Mesenteric fat pad (tissue), 1 donor: ENCODE measurements around the gene AURKA. TPM values are rescaled to one million over a fixed set of nuclear protein-coding genes. Genes with fewer than 3 reads are reported as not detected.

ENCODE experiments used
- DNase-seq: peaks from one replicate; pipeline ENCODE4 v3.0.0-alpha.2; 2020; ENCODE audit warnings: low spot score
- long read RNA-seq: library from polyadenylated mRNA; unstranded; transcript quantifications from one replicate; pipeline ENCODE4 v2.0.0, GENCODE V29; 2020
- total RNA-seq: library from RNA; stranded (reverse); fragmentation: NEBNext Ultra II Directional; extraction: Animal tissue kit (Norgen Biotek cat#: 25700); gene quantifications from one replicate; pipeline ENCODE4 v1.2.1, GENCODE V29; 2021
- donor health status: DM: yes; HTN: yes; CAD: no.

AURKA gene
- total RNA-seq: 1.4 TPM
- long read RNA-seq, partial matches to known transcripts: 0 of 4 reads
- long read RNA-seq, other reads (novel, unspliced or antisense): 1 of 4 reads

DNA sequence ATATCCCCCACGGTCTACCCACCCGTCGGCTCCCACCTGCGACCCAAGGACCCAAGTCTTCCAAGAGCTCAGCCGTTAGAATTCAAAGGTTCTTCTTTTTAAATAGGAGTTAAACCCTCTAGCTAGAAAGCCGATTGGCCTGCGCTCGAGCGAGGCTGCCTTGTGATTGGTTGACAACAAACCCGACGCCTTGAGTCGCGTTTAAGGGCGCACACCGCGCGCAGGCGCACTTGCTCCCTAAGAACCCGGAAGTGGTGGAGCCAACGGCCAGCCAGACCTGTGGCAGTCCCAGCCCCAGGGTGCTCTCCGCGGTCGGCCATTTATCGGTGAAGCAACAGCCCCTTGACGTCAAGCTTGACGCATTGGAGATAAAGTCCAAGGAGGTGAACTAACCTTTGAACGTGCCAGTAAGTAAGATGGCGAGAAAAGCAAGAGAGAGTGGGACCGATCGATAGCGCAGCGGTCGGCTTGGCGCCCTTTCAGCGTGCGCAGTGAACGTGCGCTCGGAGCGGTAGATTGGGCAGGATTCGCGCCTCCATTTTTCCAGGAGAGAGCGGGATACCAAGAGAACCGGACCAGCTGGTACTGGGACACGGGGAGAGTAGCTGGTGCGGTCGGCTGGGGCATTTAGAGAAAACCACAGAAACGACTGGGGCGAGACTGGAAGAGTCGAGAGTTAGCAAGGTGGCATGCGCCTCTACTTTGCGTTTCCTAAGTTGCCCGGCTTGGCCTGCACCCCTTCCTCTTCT is at the start of gene AURKA, which contains the start of gene CSTF1:
AURKA (minus strand) TSS at position 84 of the 749 bp plus-strand sequence. CDS start 4,018 bp downstream, outside the sequence.
CSTF1 (plus strand) TSS at position 514 of the 749 bp plus-strand sequence. CDS start 2,908 bp downstream, outside the sequence.
- peak; percentile 100 for DNase-seq

DNA sequence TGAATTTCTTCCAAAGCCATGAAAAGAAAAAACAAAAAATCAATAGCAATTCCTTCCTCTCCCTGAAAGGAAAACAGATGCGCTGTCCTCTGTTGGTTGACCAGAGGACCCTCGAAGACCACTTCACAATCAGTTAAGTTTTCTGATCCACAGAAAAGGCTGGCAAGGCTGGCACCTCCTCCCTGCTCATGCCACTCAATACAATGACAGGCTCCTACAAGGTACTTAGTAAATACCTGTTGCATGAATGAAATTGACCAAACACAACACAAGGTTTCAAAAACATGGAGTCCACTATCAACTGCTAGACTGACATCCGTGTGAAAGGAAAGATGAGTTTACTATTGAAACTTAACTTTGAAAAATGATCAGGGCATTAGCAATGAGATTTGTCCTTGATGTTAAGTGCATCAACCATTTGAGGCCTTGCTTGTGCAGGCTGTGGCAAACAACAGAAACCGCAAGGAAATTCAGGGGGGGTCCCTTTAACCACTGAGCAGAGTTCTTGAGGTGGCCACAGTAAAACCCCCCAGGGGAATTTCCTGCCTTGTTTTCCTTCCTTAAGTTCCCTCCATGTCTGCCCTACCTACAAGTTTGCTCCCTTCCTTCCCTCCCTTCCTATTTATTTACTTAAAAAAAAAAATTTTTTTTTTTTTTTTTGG is 48.5 kb upstream of the AURKA start:
- no peak for DNase-seq

DNA sequence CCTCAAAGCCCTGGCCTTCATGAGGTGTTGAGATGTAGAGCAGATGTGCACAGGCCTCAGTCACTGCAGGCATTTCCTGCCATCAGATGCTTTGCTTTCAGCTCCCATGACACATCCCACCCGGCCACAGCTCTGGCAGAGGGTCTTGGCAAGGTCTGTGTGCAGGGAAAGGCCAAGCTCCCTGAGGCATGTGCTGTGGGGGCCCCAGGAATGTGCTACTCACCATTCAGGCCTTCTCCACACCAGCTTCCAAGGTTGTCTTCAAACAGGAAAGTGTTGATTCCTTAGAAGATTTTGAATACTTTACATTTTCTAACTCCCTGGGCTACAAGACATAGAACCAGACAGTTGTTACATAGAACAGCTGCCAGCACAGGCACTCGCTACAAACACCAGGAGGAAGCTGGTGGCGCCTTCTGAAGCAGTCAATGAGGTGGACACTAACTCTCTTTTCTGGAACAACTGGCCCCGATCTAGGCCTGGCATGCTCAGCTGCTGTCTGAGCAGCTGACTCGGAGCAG is 47.8 kb upstream of the AURKA start:
- DNase-seq: no peak

DNA sequence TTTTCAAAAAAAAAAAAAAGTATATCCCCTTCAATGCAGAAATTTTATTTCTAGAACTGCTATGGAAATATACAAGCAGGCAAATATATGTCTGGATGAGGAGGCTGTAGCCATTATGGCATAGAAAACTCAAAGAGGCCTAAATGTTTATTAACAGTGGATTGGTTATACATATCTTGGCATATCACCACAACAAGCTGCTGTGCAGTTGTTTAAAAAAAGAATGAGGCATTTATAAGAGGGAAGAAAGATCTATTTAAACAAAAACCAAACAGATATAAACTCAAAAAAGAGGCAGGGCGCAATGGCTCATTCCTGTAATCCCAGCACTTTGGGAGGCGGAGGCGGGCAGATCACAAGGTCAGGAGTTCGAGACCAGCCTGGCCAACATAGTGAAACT is 46.3 kb upstream of the AURKA start:
- DNase-seq: no peak

DNA sequence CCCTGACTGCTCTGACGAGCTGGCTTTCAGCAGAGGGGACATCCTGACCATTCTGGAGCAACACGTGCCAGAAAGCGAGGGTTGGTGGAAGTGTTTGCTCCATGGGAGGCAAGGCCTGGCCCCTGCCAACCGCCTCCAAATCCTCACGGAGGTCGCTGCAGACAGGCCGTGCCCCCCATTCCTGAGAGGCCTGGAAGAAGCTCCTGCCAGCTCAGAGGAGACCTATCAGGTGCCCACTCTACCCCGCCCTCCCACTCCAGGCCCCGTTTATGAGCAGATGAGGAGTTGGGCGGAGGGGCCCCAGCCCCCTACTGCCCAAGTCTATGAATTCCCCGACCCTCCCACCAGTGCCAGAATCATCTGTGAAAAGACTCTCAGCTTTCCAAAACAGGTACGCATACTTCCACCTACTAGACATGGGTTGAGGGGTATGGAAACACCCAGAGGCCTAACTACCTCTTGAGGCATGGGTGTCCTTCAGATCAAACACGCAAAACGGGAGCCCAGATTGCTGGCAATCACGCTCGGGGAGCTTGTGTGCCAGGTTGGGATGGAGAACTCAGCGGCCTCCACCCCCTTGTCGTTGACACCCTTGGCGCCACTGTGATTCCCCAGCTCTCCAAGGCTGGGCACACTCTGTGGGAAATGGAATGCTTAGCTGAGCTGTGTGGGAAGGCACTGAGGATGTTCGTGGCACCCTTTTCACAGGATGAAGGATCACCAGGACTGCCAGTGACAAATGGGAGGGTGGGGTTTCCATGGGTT is 45.4 kb upstream of the AURKA start:
- DNase-seq: peak; percentile 77

DNA sequence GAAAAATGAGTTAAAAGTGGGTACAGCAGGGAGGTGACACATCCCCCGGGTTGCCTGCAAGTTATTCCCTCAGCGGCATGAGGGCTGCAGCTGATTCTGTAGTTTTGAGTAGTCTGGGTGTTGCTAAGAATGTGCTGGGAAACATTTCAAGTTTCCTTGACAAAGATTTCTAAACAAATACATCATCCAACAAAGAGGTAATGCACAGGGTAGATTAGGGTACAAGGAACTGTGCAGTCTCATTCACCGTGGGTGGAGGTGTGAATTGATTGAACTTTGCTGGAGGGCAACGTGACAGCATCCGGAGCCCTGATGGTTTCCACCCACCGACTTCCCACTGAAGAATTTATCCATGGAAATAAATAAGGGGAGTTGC is 41.9 kb upstream of the AURKA start:
- DNase-seq: no peak

DNA sequence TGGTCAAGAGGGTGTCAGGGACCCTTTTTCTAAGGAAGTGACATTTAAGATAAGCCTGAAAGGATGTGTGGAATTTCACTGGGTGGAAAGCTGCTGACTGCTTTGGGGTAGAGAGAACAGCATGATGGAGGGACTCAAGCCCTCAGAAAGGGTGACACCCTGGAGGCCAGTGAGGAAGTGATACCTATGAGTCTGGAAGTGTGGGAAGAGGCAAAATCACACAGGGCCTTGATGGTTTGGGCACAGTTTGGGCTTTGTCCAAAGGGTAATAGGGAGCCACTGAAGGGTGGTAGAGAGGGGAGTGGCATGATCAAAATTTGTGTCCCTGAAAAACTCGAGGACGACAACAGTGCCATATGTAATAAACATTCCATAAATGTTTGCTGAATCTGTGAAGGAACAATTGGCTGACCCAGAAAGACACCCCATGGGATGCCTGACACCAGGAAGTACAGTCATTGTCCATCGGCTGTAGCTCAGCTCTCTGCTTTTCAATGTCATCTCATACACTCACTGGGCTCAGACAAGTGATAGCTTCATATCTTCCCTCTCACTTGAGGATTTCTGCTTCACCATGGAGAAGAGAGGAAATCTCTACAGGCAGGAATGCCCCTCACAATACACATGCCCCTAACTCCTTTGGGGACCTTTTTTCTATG is 41.3 kb upstream of the AURKA start:
- DNase-seq: no peak

DNA sequence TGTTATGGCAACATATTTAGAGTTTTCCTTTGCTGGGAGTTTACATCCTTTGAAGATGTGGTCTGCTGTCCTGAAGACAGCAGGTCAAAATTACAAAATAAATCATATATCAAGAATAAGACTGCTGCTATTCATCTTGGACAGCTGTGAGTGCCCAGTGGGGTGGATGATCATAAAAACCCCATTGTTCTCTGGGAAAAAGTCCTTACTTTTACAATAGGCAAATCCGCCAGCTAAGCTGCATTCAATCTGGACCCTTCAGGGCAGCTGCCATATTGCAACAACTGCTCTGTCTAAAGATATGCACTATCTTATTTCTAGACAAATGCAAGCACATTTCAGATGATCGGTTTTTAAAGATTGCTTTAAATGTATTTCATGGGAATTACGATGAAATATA is 39.5 kb upstream of the AURKA start:
- DNase-seq: no peak

DNA sequence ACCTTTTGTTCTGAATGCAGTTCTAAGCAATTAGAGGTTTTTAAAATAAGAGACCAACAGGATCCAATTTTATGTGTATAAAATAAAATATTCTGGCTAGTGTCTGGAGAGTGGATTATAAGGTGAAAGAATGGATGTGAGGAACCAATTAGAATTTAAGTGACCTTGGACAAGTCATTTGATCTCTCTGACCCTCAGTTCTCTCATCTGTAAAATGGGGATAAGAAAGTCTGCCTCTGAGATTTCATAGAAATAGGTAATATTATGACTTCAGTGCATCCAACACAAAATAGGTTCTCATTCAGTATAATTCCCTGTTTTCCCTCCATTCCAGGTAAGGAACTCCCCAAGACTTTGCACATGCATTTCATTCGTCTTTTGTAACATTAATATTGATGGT is 38.9 kb upstream of the AURKA start:
- DNase-seq: no peak

DNA sequence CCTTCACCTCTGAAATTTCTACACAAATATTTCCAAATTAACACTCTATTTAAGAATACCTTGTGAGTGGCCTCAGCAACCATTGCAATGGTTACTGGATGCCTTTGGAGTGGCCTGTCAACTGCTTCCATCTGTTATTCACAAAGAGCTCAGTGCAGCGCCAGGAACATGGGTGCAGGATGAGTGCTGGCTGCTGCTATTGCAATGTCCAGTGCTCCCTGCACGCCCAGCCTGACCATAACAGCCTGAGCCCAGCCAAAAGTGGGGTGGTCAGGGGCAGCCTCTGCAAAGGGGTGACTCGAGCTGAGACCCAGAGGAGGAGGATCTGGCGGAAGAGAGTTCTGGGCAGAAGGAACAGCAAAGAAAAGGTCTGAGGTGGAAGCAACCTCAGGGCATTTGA is 38.4 kb upstream of the AURKA start:
- no peak for DNase-seq

DNA sequence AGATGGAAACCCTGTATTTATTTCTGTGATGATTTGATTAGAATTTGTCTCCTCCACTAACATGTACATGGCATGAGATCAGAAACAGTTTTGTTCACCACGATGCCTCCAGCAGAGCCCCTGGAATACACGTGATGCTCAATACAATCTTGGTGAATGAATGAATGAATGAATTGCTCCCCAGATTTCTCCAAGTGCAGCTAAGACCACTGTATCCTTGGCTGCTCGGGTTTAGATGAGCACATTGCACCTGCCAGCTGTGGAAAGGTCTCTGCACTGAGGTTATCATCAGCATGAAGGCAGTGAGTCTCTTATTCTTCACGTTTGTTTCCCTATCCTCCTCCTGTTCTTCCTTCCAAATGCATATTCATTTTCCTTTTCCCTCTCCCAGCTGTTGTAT is 37.9 kb upstream of the AURKA start:
- DNase-seq: no peak

DNA sequence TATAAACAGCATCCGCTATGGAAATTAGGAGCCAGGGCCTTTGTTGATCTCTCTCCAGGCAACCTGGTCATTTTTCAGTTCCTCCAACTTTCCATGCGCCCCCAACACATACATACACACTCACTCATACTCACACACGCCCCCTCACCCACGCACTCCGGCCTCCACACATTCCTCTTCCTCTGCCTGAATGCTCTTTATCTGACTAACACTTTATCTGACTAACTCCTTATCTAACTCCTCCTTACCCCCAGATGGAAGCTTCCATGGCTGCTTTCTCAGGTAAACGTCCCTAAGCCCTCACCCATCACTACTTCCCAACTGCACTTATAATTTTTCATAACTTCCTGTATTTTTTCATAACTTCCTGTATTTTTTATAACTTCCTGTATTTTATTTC is 37.5 kb upstream of the AURKA start:
- no peak for DNase-seq

DNA sequence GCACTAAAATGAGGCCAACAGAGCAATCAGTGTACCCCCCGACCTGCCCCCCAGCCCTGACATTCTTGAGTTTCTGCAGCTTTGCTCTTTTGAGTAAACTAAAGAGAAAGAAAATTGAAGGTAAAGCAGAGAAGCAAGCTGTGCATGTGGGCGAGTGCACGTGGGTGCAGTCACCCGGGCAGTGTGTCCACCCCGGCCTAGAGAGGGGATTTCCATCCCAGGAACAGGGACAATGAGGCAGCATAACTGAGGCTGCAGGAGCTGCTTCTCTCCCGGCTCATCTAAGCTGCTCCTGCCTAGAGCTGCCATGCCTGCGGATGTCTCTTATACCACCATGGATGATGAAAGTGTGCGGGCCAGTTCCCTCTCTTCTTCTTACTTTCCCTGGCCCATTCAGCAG is 36.9 kb upstream of the AURKA start:
- no peak for DNase-seq

DNA sequence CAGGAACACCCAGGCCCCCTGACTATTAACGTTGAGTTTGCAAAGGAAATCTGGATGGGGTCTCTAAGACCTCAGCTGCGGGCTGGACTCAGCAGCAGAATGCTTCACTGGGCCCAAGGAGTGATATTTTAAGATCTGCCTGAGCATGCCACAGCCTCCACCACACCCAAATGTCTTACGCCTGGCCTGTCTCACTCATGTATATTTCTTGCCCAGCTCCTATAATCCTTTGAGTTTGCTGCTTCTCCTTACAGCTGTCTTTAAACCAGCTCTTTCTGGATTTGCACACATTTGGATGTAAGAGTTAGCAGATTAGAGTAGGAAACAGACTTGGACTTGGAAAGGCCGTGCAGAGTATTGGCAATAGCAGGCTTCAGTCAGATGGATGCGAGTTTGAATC is 36.4 kb upstream of the AURKA start:
- DNase-seq: no peak

DNA sequence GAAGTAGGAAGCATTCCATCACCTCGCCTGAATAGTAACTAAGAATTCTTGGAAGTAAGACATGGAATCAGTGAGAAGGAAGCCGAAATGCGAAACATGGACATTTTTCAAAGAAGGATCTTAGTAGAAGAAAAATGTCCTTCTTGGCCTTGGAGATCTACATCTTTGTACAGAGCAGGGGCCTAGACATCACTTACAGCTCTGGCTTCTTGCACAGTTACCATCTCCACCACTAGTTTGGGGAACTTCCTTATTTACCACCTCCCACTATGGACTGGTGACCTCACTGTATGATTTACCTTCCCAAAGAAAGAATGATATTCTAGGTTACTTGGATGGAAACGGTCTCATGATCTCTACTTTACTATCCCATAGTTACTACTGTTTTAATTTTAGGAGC is 35.8 kb upstream of the AURKA start:
- no peak for DNase-seq

DNA sequence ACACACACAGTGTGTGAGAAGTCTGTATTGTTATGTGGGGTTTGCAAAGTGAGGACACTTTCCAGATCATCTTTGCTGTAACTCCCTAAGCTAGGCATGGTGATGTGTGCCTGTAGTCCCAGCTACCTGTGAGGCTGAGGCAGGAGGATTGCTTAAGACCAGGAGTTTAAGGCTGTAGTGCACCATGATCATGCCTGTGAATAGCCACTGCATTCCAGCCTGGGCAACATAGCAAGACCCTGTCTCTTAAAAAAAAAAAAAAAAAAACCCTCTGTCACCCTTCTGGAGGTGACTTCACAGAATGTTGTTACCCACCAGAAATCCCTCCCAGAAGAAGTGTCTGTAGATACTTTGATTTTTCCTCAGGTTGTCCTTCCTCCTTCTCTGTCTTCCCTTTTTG is 34.9 kb upstream of the AURKA start:
- no peak for DNase-seq

DNA sequence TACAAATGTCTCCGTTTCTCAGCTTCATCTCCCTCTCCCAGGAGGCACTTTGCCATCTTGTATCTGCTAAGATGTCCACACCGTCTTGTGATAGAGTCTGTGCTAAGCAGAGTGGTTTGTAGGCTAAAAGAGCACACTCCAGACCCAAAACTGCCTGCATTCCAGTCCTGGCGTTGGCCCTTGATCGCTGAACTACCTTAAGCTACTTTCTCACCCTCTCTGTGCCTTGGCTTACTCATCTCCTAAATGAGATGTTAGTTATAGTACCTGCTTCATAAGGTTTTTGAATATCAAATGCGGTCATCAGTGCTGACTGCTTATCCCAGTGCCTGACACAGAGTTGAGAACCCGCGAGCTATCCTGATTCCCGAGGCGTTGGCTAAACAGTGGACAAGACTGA is 34.0 kb upstream of the AURKA start:
- DNase-seq: no peak

DNA sequence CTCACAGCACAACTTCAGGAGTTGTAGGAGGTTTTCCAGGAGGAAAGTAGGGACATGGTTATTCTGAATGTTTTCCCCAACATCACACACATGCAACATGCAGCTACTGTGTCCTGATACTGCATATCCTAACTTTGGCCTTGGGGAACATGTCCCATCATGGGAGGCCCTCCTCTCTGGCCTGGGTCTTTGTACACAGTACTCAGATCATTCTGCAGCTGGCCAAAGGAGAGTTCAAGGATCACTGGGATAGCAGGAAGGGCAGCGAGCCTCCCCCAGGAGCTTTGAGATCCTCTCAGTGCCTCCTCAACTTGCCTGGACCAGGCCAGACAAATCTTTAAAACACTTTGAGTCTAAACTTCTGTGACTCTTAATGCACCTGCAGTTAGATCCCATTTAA is 32.9 kb upstream of the AURKA start:
- no peak for DNase-seq

DNA sequence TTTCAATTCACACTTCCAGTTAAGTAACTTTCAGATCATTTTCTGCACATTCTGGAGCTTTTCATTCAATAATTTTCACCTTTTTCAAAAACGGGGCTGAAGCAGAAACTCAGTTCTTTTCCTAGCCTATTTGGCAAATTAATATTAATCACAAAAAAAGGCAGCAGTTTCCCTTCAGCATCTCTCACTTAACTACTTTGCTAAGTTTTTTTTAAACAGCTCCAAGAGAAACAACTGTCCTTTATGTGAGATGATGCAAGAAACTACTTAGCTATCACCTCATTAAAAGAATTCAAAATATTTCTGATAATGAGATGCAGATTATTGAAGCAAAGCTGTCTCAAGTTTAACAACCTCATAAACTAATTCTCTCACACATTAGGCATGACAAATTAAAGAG is 31.9 kb upstream of the AURKA start:
- DNase-seq: no peak

DNA sequence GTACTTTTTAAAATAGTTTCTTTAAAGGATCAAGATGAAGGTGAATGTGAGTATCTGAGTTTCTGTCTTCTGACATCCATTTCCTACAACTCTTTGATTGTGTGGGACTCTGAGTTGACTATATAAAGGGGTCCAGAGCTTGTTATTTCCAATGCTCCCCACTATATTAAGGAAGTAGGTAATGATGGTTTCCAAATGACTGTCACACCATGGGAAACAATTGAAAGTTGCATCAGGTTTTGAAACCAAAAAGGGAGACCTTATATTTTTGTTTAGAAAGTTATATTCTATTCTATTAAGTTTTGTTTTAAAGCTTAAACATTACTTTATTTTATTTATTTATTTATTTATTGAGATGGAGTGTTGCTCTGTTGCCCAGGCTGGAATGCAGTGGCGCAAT is 31.2 kb upstream of the AURKA start:
- no peak for DNase-seq

DNA sequence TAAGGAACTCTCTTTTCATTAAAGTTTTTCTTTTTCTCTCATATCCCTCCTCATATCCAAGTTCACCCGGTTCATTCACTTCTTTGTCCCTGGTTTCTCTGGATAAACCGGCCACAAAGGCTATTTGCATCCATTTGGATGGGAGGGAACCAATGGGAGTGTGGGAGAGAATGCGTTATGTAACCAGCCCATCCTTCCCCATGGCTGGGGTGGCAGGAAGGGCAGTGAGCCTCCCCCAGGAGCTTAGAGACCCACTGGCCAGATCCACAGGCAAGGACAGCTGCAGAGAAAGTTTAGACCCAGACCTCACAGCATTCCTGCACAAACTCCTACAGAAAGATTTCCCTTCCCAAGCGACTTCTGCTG is 30.8 kb upstream of the AURKA start:
- DNase-seq: no peak
